Thyroid gland (tissue), 4 donors: ENCODE results near the gene SMIM3. TPM values are rescaled to one million over a fixed set of nuclear protein-coding genes. Genes with fewer than 3 reads are reported as not detected.

Experiments used
- DNase-seq, 2 donors: peaks; one replicate each; pipeline ENCODE4 v3.0.0-alpha.2; 2019
- H3K27ac ChIP-seq, 3 donors: fragments of 200-600 bp; sonication (generic); 1 replicate in 2 of 3; 2 replicates in 1 of 3; pipeline ENCODE4 v1.5.1; 2016 to 2019; ENCODE audit warnings: mild to moderate bottlenecking in 1 of 3, moderate library complexity in 1 of 3
- H3K27me3 ChIP-seq: fragments of 200-600 bp; sonication (generic); one replicate; pipeline ENCODE4 v1.5.1; 2019
- H3K36me3 ChIP-seq, 2 donors: fragments of 200-600 bp; sonication (generic); one replicate each; pipeline ENCODE4 v1.5.1; 2016 to 2019
- H3K4me1 ChIP-seq, 2 donors: fragments of 200-600 bp; sonication (generic); one replicate each; pipeline ENCODE4 v1.5.1; 2017 to 2019
- H3K4me3 ChIP-seq, 3 donors: fragments of 200-600 bp; sonication (generic); replicated peaks in 1 of 3; 1 replicate in 2 of 3; 2 replicates in 1 of 3; pipeline ENCODE4 v1.5.1; 2016; ENCODE audit warnings: mild to moderate bottlenecking in 1 of 3
- H3K9me3 ChIP-seq: fragments of 200-600 bp; sonication (generic); one replicate; pipeline ENCODE4 v1.5.1; 2017
- CTCF ChIP-seq, 6 experiments: fragments of 200-600 bp in 3 of 6; fragments of 450-650 bp in 3 of 6; sonication (generic) in 3 of 6; IDR thresholded peaks; one replicate each; pipeline ENCODE4 v1.5.1; 2016 to 2019; ENCODE audit warnings: antibody characterized with exemption in 6 of 6, mild to moderate bottlenecking in 2 of 6, inconsistent platforms in 1 of 6, moderate library complexity in 1 of 6
- POLR2A ChIP-seq, 2 donors: fragments of 450-650 bp; IDR thresholded peaks; one replicate each; pipeline ENCODE4 v1.6.1; 2017; ENCODE audit warnings: antibody characterized with exemption in 2 of 2, mild to moderate bottlenecking in 2 of 2, moderate library complexity in 1 of 2
- WGBS, 2 donors: methylation state at CpG; one replicate each; pipeline ENCODE4 v1.1.5; 2017; 5-methylcytosine and 5-hydroxymethylcytosine counted together
- intact Hi-C: fragments of 100-400 bp; cut with DNase I; formaldehyde crosslinking; loops from one replicate; pipeline ENCODE4 v1.15.1; 2023
- total RNA-seq, 4 donors: library from RNA; depleted of rRNA; stranded (reverse); fragments of >200 nt; gene quantifications; one replicate each; pipeline ENCODE4 v1.2.3, GENCODE V29; 2016

The SMIM3 gene
- total RNA-seq, 4 donors from 2014 or later: 17.8 to 47.3 (median 24.1) TPM

- no peak for DNase-seq
- H3K27me3 ChIP-seq: no peaks in the 10 kb centered on the region
- WGBS, 2 donors: 15 to 19% methylated on average over 7 of the region's 7 CpGs
- no peak for TF ChIP-seq POLR2A (IDR thresholded peaks at IDR 0.05)
- TF ChIP-seq CTCF (IDR thresholded peaks at IDR 0.05): no peak
- intact Hi-C loops: no loop called here
- H3K4me3 ChIP-seq: peak overlapping the region; percentile 29 to 88 (median 76)
- H3K9me3 ChIP-seq: no peaks in the 10 kb centered on the region
- peaks cover 17 to 21% of the 10 kb centered on the region in 2 donors for H3K4me1 ChIP-seq
- no peaks in the 10 kb centered on the region for H3K36me3 ChIP-seq
- peak overlapping the region; percentile 82 to 95 (median 88) for H3K27ac ChIP-seq
These were observed 455 bp upstream of the SMIM3 start for GRCh38 chr5:150778088-150778516.

- Histone ChIP-seq H3K27ac (peak overlapping the region; percentile 82 to 95 (median 88)), H3K9me3 (no peaks in the 10 kb centered on the region), H3K4me3 (peak overlapping the region in 2 of 3 donors; percentile 76 to 88), H3K4me1 (peaks cover 26 to 32% of the 10 kb centered on the region in 2 donors), H3K36me3 (no peaks in the 10 kb centered on the region), H3K27me3 (no peaks in the 10 kb centered on the region)
- 45 to 58% methylated on average over 9 to 13 of the region's 13 CpGs for whole genome bisulfite sequencing, 2 donors
- TF ChIP-seq POLR2A (IDR thresholded peaks at IDR 0.05): no peak
- TF ChIP-seq CTCF (IDR thresholded peaks at IDR 0.05): no peak
- intact Hi-C loops: loop anchor here (5.0 kb wide), 1 partner anchor 77 kb away; the partner anchor contains the start of gene RBM22
- no peak for DNase-seq
These were observed 1.0 kb downstream of the SMIM3 start for GRCh38 chr5:150779397-150780186.

- Histone ChIP-seq H3K27me3 (no peaks in the 10 kb centered on the region), H3K4me3 (peak overlapping the region in 1 of 3 donors; percentile 76), H3K4me1 (peaks cover 26 to 32% of the 10 kb centered on the region in 2 donors), H3K36me3 (no peaks in the 10 kb centered on the region), H3K27ac (peak overlapping the region; percentile 82 to 95 (median 88)), H3K9me3 (no peaks in the 10 kb centered on the region)
- intact Hi-C loops: loop anchor here (5.0 kb wide), 1 partner anchor 78 kb away; the partner anchor contains the start of gene RBM22
- peak; percentile 17 to 22 for DNase-seq
- WGBS, 2 donors: 76 to 79% methylated on average over 6 of the region's 6 CpGs
- TF ChIP-seq CTCF (IDR thresholded peaks at IDR 0.05) (no peak), POLR2A (IDR thresholded peaks at IDR 0.05) (no peak)
These were observed 1.7 kb downstream of the SMIM3 start for GRCh38 chr5:150780187-150780692.

GRCh38 chr5:150780816-150781221 lies 2.3 kb downstream of the SMIM3 start:
- intact Hi-C loops: loop anchor here (5.0 kb wide), 1 partner anchor 79 kb away; the partner anchor contains the start of gene RBM22
- Histone ChIP-seq H3K36me3 (no peaks in the 10 kb centered on the region), H3K9me3 (no peaks in the 10 kb centered on the region), H3K27me3 (no peaks in the 10 kb centered on the region), H3K27ac (peak overlapping the region; percentile 62 to 88 (median 82)), H3K4me1 (peaks cover 26 to 32% of the 10 kb centered on the region in 2 donors), H3K4me3 (no peak overlapping the region)
- 91 to 92% methylated on average over 5 of the region's 5 CpGs for WGBS, 2 donors
- TF ChIP-seq CTCF (IDR thresholded peaks at IDR 0.05): no peak
- no peak for TF ChIP-seq POLR2A (IDR thresholded peaks at IDR 0.05)
- DNase-seq: no peak
